H1 (cell line): ENCODE measurements around the gene GALNTL6. TPM values are rescaled to one million over a fixed set of nuclear protein-coding genes. Genes with fewer than 3 reads are reported as not detected.

Source experiments
- CTCF ChIA-PET: fragments of 300-600 bp; sonication (Branson Sonifier 250); formaldehyde crosslinking; loops from one replicate; lab custom pipeline; 2021; ENCODE audit not compliant: partially characterized antibody; lab: Charles Lee
- POLR2A ChIA-PET: fragments of 300-600 bp; sonication (Branson Sonifier 250); formaldehyde crosslinking; loops from one replicate; lab custom pipeline; 2021; ENCODE audit warnings: inconsistent platforms; ENCODE audit not compliant: partially characterized antibody; lab: Charles Lee
- DNase-seq, 2 experiments: peaks; one replicate each; pipeline versions ENCODE4 v3.0.0 to v3.0.0-alpha.2; 2010 to 2022; ENCODE audit warnings: low spot score in 2 of 2, low read depth in 1 of 2, mixed read lengths in 1 of 2
- FAIRE-seq: peaks from 2 replicates; lab custom pipeline; 2011; peaks lifted over from hg19 to GRCh38; lab: Jason Lieb, UNC
- H2AFZ ChIP-seq: 2 replicates; pipeline ENCODE4 v1.8.1; 2012; ENCODE audit warnings: low read length, inconsistent platforms
- H2AK5ac ChIP-seq: 2 replicates; pipeline ENCODE4 v1.6.1; 2013; ENCODE audit warnings: low read depth, low read length
- H2BK120ac ChIP-seq: replicated peaks from 2 replicates; pipeline ENCODE3; 2013; ENCODE audit warnings: low read depth, low read length, inconsistent platforms
- H2BK12ac ChIP-seq: 2 replicates; pipeline ENCODE4 v1.6.1; 2013; ENCODE audit warnings: low read depth, low read length
- H2BK15ac ChIP-seq: 2 replicates; pipeline ENCODE4 v1.6.1; 2013; ENCODE audit warnings: low read length
- H2BK20ac ChIP-seq: 2 replicates; pipeline ENCODE4 v1.6.1; 2013; ENCODE audit warnings: low read length
- H2BK5ac ChIP-seq: 2 replicates; pipeline ENCODE4 v1.6.1; 2013; ENCODE audit warnings: low read depth, low read length
- H3K14ac ChIP-seq: 2 replicates; pipeline ENCODE4 v1.6.1; 2013; ENCODE audit warnings: inconsistent platforms; ENCODE audit not compliant: insufficient read length
- H3K18ac ChIP-seq: 2 replicates; pipeline ENCODE4 v1.6.1; 2013; ENCODE audit warnings: low read length; ENCODE audit errors: extremely low read depth
- H3K23ac ChIP-seq: 2 replicates; pipeline ENCODE4 v1.6.1; 2013; ENCODE audit warnings: inconsistent platforms; ENCODE audit not compliant: insufficient read length
- H3K23me2 ChIP-seq: 2 replicates; pipeline ENCODE4 v1.6.1; 2013; ENCODE audit warnings: low read depth, low read length
- H3K27ac ChIP-seq: 2 replicates; pipeline ENCODE4 v1.6.1; 2011; ENCODE audit warnings: low read depth, low read length, inconsistent platforms
- H3K27me3 ChIP-seq, 4 experiments: replicated peaks in 1 of 4; 1 replicate in 1 of 4; 2 replicates in 3 of 4; pipeline versions ENCODE4 v1.6.1 to v1.8.1; 2011 to 2013; ENCODE audit warnings: low read length in 3 of 4, mild to moderate bottlenecking in 3 of 4, inconsistent platforms in 2 of 4, mixed read lengths in 2 of 4, moderate library complexity in 1 of 4; ENCODE audit not compliant: control insufficient read depth in 3 of 4, insufficient read depth in 3 of 4; ENCODE audit errors: extremely low read depth in 1 of 4
- H3K36me3 ChIP-seq, 4 experiments: 2 replicates each; pipeline versions ENCODE4 v1.6.1 to v1.8.1; 2011 to 2013; ENCODE audit warnings: mild to moderate bottlenecking in 4 of 4, low read length in 3 of 4, moderate library complexity in 2 of 4, control low read depth in 1 of 4, inconsistent platforms in 1 of 4; ENCODE audit not compliant: insufficient read depth in 4 of 4, control insufficient read depth in 2 of 4
- H3K4ac ChIP-seq: replicated peaks from 2 replicates; pipeline ENCODE3; 2013; ENCODE audit warnings: low read length, low read depth, mixed read lengths, inconsistent platforms; ENCODE audit not compliant: insufficient read length
- H3K4me1 ChIP-seq, 4 experiments: replicated peaks in 1 of 4; 1 replicate in 1 of 4; 2 replicates in 3 of 4; pipeline versions ENCODE4 v1.6.1 to v1.8.1; 2011 to 2013; ENCODE audit warnings: low read length in 3 of 4, inconsistent platforms in 2 of 4, mixed read lengths in 1 of 4; ENCODE audit not compliant: insufficient read depth in 4 of 4, control insufficient read depth in 3 of 4
- H3K4me2 ChIP-seq, 2 experiments: 2 replicates each; pipeline versions ENCODE4 v1.6.1 to v1.8.1; 2011 to 2013; ENCODE audit warnings: low read depth in 2 of 2, low read length in 2 of 2, control low read depth in 1 of 2, inconsistent platforms in 1 of 2, mild to moderate bottlenecking in 1 of 2; ENCODE audit not compliant: insufficient read depth in 1 of 2
- H3K4me3 ChIP-seq, 4 experiments: fragments of 200-600, 300-600 bp in 1 of 4; sonication (generic), shearing (Covaris generic), sonication (Bioruptor Twin) in 1 of 4; 2 replicates each; pipeline versions ENCODE4 v1.5.1 to v1.8.1; 2011 to 2016; ENCODE audit warnings: low read length in 4 of 4, low read depth in 3 of 4, control low read depth in 2 of 4, inconsistent platforms in 2 of 4, mild to moderate bottlenecking in 2 of 4, mixed read lengths in 1 of 4, moderate library complexity in 1 of 4; ENCODE audit not compliant: insufficient read depth in 2 of 4; ENCODE audit errors: extremely low read depth in 1 of 4
- H3K56ac ChIP-seq: replicated peaks from 2 replicates; pipeline ENCODE3; 2013; ENCODE audit warnings: low read depth, mild to moderate bottlenecking, mixed read lengths, low read length, inconsistent platforms; ENCODE audit not compliant: insufficient read length
- H3K79me1 ChIP-seq: 2 replicates; pipeline ENCODE4 v1.6.1; 2013; ENCODE audit warnings: low read depth, low read length, control low read depth
- H3K79me2 ChIP-seq, 2 experiments: 2 replicates each; pipeline versions ENCODE4 v1.6.1 to v1.8.1; 2012 to 2013; ENCODE audit warnings: low read length in 2 of 2, mild to moderate bottlenecking in 2 of 2, inconsistent platforms in 1 of 2; ENCODE audit not compliant: insufficient read depth in 2 of 2, control insufficient read depth in 1 of 2
- H3K9ac ChIP-seq, 4 experiments: replicated peaks in 1 of 4; 1 replicate in 1 of 4; 2 replicates in 3 of 4; pipeline versions ENCODE4 v1.6.1 to v1.8.1; 2011 to 2013; ENCODE audit warnings: low read depth in 3 of 4, low read length in 3 of 4, control low read depth in 2 of 4, mild to moderate bottlenecking in 2 of 4, moderate library complexity in 2 of 4, inconsistent platforms in 1 of 4; ENCODE audit errors: extremely low read depth in 1 of 4
- H3K9me3 ChIP-seq, 2 experiments: 2 replicates each; pipeline versions ENCODE4 v1.6.1 to v1.8.1; 2012 to 2013; ENCODE audit warnings: mild to moderate bottlenecking in 2 of 2, moderate library complexity in 2 of 2, control low read depth in 1 of 2, inconsistent platforms in 1 of 2, low read depth in 1 of 2, low read length in 1 of 2, mixed read lengths in 1 of 2; ENCODE audit not compliant: insufficient read depth in 2 of 2
- H4K20me1 ChIP-seq, 2 experiments: replicated peaks in 1 of 2; 2 replicates each; pipeline versions ENCODE3 to v1.8.1; 2011 to 2013; ENCODE audit warnings: inconsistent platforms in 2 of 2, low read length in 2 of 2, mild to moderate bottlenecking in 1 of 2; ENCODE audit not compliant: insufficient read depth in 2 of 2, control insufficient read depth in 1 of 2
- H4K5ac ChIP-seq: 2 replicates; pipeline ENCODE4 v1.6.1; 2013; ENCODE audit warnings: low read length, low read depth, mixed read lengths, inconsistent platforms; ENCODE audit not compliant: insufficient read length
- H4K8ac ChIP-seq: 2 replicates; pipeline ENCODE4 v1.8.0; 2013; ENCODE audit warnings: mild to moderate bottlenecking, moderate library complexity, low read length, inconsistent platforms; ENCODE audit not compliant: insufficient read depth; ENCODE audit errors: extremely low read depth
- H4K91ac ChIP-seq: replicated peaks from 2 replicates; pipeline ENCODE3; 2013; ENCODE audit warnings: low read length, mixed read lengths, inconsistent platforms; ENCODE audit not compliant: insufficient read length
- CTCF ChIP-seq, 3 experiments: IDR thresholded peaks; 1 replicate in 2 of 3; 2 replicates in 1 of 3; pipeline versions ENCODE4 v1.5.1 to v1.6.1; 2011; ENCODE audit warnings: low read length in 3 of 3, mild to moderate bottlenecking in 3 of 3, inconsistent platforms in 2 of 3, low read depth in 1 of 3, moderate library complexity in 1 of 3; ENCODE audit not compliant: insufficient read depth in 1 of 3; ENCODE audit errors: control extremely low read depth in 1 of 3
- EZH2 ChIP-seq: fragments of 200-600 bp; sonication (generic); IDR thresholded peaks from 2 replicates; pipeline ENCODE4 v1.7.1; 2012; ENCODE audit warnings: low read depth, mild to moderate bottlenecking, moderate library complexity, low read length, inconsistent platforms; ENCODE audit not compliant: severe bottlenecking
- JUND ChIP-seq: IDR thresholded peaks from 2 replicates; pipeline ENCODE4 v1.6.1; 2011; ENCODE audit warnings: mild to moderate bottlenecking, improper control_type of control experiment, low read length
- MAX ChIP-seq: IDR thresholded peaks from 2 replicates; pipeline ENCODE4 v1.6.1; 2012; ENCODE audit warnings: inconsistent platforms
- SP1 ChIP-seq: IDR thresholded peaks from 2 replicates; pipeline ENCODE4 v1.6.1; 2011; ENCODE audit warnings: low read depth, low read length
- TBP ChIP-seq: IDR thresholded peaks from 2 replicates; pipeline ENCODE4 v1.6.1; 2011; ENCODE audit warnings: low read depth, low read length, improper control_type of control experiment
- TCF12 ChIP-seq: IDR thresholded peaks from 2 replicates; pipeline ENCODE4 v1.6.1; 2011; ENCODE audit warnings: low read depth, mild to moderate bottlenecking, low read length
- YY1 ChIP-seq: IDR thresholded peaks from 2 replicates; pipeline ENCODE4 v1.6.1; 2011; ENCODE audit warnings: low read depth, mild to moderate bottlenecking, low read length
- WGBS, 2 experiments: shearing (Covaris generic) in 1 of 2; methylation state at CpG; one replicate each; pipeline versions ENCODE4 v1.1.6 to v1.1.7; 2013 to 2015; ENCODE audit warnings: low lambda C conversion rate in 2 of 2, mixed read lengths in 2 of 2, inconsistent platforms in 1 of 2, low coverage in 1 of 2, missing lambda C conversion rate in 1 of 2; ENCODE audit not compliant: insufficient replicate concordance in 2 of 2, insufficient coverage in 1 of 2, insufficient read length in 1 of 2; ENCODE audit errors: extremely low coverage in 1 of 2, missing lambda C conversion rate in 1 of 2; 5-methylcytosine and 5-hydroxymethylcytosine counted together
- polyA plus RNA-seq, 7 experiments: library from polyadenylated mRNA; depleted of rRNA in 3 of 7; stranded (reverse) in 5 of 7; unstranded in 2 of 7; fragments of >200 nt in 5 of 7; fragments of 200-250 nt in 2 of 7; gene quantifications; 1 replicate in 5 of 7; 2 replicates in 1 of 7; 4 replicates in 1 of 7; pipeline versions ENCODE4 v1.2.1 to v1.2.3, GENCODE V29; 2011 to 2013; ENCODE audit warnings: missing spikeins in 2 of 7, mixed read lengths in 2 of 7
- total RNA-seq: library from RNA; stranded (reverse); fragmentation: NEBNext Ultra II Directional; extraction: Animal tissue kit (Norgen Biotek cat#: 25700); gene quantifications from 2 replicates; pipeline ENCODE4 v1.2.1, GENCODE V29; 2021

The GALNTL6 gene
- total and polyA plus RNA-seq, 2 of the 8 experiments (the other 6 are each of a cell fraction or from before 2014, with no cell fraction given), result 0.03 to 0.32 TPM

DNA sequence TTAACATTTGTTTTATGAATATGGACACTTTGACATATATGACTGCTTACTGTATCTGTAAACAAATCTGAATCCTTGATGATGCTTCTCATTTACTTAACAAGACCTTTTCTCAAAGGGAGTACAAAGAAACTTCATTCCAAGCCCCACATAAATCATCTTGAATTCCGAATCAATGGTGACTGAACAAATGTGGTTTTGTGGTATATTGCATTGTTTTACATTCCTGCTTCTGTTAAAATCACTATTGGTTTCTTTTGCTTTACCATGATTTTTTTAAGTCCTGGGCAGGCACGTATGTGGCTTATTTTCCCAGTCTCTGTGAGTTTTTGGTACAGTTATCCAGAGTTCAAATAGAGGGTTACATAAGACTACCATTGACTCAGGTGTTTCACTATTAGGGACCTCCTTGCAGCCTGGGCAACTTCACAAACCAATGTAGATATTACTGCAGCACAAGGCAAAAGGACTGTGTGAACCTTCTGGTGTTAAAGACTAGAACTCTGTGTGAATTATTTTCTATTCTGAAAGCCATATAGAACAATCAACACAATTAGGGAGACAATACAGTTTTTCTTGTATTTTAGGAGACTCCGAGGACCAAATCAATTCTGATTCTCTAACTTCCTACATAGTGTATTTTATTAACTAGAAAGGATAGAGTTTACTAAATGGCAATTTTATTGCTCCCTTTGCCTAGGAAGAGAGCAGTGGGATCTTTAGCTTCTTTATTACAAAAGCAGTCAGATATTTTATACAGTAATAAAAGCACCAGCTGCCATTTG is 196.4 kb downstream of the GALNTL6 start:
- DNase-seq, result no peak
- 93% methylated on average over 3 of the region's 3 CpGs; no CpG with 5 or more reads in 1 of the 2 experiments for WGBS, 2 experiments
- Histone ChIP-seq H2BK20ac (no peak overlapping the region), H3K9me3 (no peaks in the 10 kb centered on the region), H3K23ac (no peak overlapping the region), H2BK15ac (no peak overlapping the region), H4K8ac (no peak overlapping the region), H2BK120ac (no peak overlapping the region), H3K56ac (no peak overlapping the region), H2AK5ac (no peak overlapping the region), H2AFZ (no peak overlapping the region), H3K79me2 (no peaks in the 10 kb centered on the region), H3K4me3 (no peak overlapping the region), H3K18ac (no peak overlapping the region), H3K23me2 (no peaks in the 10 kb centered on the region), H3K4me2 (no peak overlapping the region), H3K4ac (no peak overlapping the region), H3K27ac (no peak overlapping the region), H2BK5ac (no peak overlapping the region), H2BK12ac (no peak overlapping the region), H4K5ac (no peak overlapping the region), H4K91ac (no peak overlapping the region), H3K36me3 (no peaks in the 10 kb centered on the region), H3K4me1 (peaks cover 0 to 5% (median under 1%) of the 10 kb centered on the region in 4 experiments; a peak in 1 of 7 replicates), H3K14ac (no peak overlapping the region), H3K27me3 (no peaks in the 10 kb centered on the region; a peak in 1 of 7 replicates), H3K9ac (no peak overlapping the region), H3K79me1 (no peaks in the 10 kb centered on the region), H4K20me1 (no peaks in the 10 kb centered on the region)
- ChIA-PET POLR2A (no interaction called here), CTCF (no interaction called here)
- no peak for FAIRE-seq
- TF ChIP-seq EZH2 (no peak), YY1 (no peak), JUND (no peak), SP1 (no peak), TBP (no peak), CTCF (IDR thresholded peaks at IDR 0.05; ENCODE audit: control extremely low read depth in 1 of 3, insufficient read depth in 1 of 3, low read depth in 1 of 3, low read length in 3 of 3) (no peak), TCF12 (no peak), MAX (no peak)
